IPS-15b (cell line): ENCODE data around the gene TRABD2B.

ENCODE experiments used
- H3K27me3 ChIP-seq: one replicate; pipeline ENCODE4 v1.6.1; 2013; ENCODE audit warnings: low read length; ENCODE audit not compliant: control insufficient read depth, insufficient read depth
- H3K36me3 ChIP-seq: one replicate; pipeline ENCODE4 v1.6.1; 2013; ENCODE audit warnings: low read length; ENCODE audit not compliant: control insufficient read depth, insufficient read depth
- H3K4me1 ChIP-seq: one replicate; pipeline ENCODE4 v1.6.1; 2013; ENCODE audit warnings: mild to moderate bottlenecking, low read length; ENCODE audit not compliant: control insufficient read depth, insufficient read depth
- H3K4me3 ChIP-seq: one replicate; pipeline ENCODE4 v1.5.1; 2013; ENCODE audit warnings: low read depth, low read length
- H3K9ac ChIP-seq: one replicate; pipeline ENCODE4 v1.6.1; 2013; ENCODE audit warnings: low read depth, mild to moderate bottlenecking, low read length
- H3K9me3 ChIP-seq: one replicate; pipeline ENCODE4 v1.6.1; 2013; ENCODE audit warnings: mild to moderate bottlenecking, low read length; ENCODE audit not compliant: control insufficient read depth, insufficient read depth

The TRABD2B gene

DNA sequence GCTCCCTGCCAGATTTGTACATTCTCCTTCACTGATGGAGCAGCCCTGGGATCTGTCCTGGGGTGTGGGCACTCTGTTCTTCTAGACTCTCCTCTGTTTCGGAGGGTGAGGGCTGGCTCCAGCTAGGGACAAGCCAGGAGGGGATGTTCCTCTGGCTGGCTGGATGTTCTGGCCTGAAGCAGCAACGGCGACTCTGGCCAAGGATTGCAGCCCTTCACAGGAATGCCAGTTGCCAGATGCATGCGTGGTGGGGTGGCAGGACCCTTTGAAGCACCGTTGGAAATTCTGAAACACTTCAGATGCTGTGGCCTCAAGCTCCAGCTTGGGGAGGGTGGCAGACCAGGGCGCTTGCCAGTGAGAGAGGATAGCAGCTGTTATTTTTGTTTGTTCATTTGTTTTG, 210.9 kb downstream of the TRABD2B start:
- no peak overlapping the region for H3K9ac ChIP-seq
- H3K27me3 ChIP-seq = no peaks in the 10 kb centered on the region
- no peaks in the 10 kb centered on the region for H3K36me3 ChIP-seq
- no peaks in the 10 kb centered on the region for H3K9me3 ChIP-seq
- H3K4me3 ChIP-seq = no peak overlapping the region
- no peaks in the 10 kb centered on the region for H3K4me1 ChIP-seq

GRCh38 chr1:47785561-47786271, 211.5 kb downstream of the TRABD2B start:
- no peak overlapping the region for H3K4me3 ChIP-seq
- no peaks in the 10 kb centered on the region for H3K4me1 ChIP-seq
- no peaks in the 10 kb centered on the region for H3K36me3 ChIP-seq
- no peaks in the 10 kb centered on the region for H3K27me3 ChIP-seq
- H3K9ac ChIP-seq = no peak overlapping the region
- H3K9me3 ChIP-seq = no peaks in the 10 kb centered on the region

DNA sequence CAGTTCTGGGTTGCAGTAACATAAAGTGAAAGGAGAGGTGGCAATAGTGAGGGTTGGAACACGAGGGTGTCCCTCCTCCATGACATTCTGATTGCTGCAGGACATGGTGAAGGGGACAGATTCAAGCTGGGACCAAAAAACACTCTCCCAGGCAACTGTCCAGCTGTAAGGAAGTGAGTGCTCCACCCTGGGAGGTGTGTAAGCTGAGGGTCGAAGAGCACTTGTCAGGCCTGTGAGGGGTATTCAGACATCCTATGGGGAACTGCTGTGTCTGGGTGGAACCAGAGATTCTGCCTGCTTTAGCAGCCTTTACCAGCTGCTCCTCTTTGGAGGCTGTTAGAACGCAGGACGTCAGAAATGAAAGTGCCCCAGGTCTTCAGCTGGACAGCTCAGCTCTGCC, 212.1 kb downstream of the TRABD2B start:
- H3K4me3 ChIP-seq = no peak overlapping the region
- no peaks in the 10 kb centered on the region for H3K4me1 ChIP-seq
- H3K9ac ChIP-seq = no peak overlapping the region
- no peaks in the 10 kb centered on the region for H3K27me3 ChIP-seq
- no peaks in the 10 kb centered on the region for H3K9me3 ChIP-seq
- no peaks in the 10 kb centered on the region for H3K36me3 ChIP-seq

GRCh38 chr1:47784497-47784822, 212.7 kb downstream of the TRABD2B start:
- Histone ChIP-seq H3K36me3 (no peaks in the 10 kb centered on the region), H3K4me1 (no peaks in the 10 kb centered on the region), H3K9ac (no peak overlapping the region), H3K9me3 (no peaks in the 10 kb centered on the region), H3K27me3 (no peaks in the 10 kb centered on the region), H3K4me3 (no peak overlapping the region)

DNA sequence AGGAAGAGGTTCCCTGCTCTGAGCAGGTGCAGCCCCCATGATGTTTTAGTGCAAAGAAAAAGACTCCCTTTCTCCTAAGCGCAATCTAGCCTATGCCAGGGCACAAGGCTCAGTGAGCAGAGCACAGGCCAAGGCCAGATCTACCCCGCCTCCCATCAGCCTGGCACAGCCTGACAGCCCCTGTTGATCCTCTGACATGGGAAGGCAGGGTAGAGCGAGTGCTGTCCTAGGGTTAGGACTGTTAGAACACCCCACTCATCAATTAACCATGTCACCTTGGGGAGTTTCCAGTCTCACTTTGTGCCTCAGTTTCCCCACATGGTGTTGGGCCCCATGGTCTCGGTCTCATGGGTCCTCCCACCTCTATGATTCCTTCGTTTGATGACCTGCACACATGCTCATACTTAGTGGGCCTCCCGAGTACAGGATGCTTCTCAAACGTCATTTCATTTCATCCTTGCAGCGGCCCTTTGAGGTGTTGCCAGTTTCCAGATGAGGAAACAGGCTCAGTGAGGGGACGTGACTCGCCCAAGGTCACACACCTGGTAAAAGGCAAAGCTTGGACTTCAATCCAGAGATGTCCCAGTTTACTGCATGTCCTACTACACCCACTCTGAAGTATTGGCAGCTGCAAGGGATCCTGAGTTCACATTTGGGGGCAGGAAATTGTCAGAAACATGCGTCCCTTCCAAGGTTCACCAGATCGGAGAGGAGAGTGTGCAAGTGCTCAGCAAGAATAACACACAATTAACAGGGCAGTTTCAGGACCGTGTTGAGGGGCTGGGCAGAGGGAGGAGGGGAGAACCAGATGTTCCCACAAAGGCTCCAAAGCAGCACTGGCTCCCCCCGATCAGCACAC, 213.3 kb downstream of the TRABD2B start:
- Histone ChIP-seq H3K4me3 (no peak overlapping the region), H3K27me3 (no peaks in the 10 kb centered on the region), H3K36me3 (no peaks in the 10 kb centered on the region), H3K9ac (no peak overlapping the region), H3K9me3 (no peaks in the 10 kb centered on the region), H3K4me1 (no peaks in the 10 kb centered on the region)

- Histone ChIP-seq H3K36me3 (no peaks in the 10 kb centered on the region), H3K4me3 (no peak overlapping the region), H3K9ac (no peak overlapping the region), H3K27me3 (no peaks in the 10 kb centered on the region), H3K9me3 (no peaks in the 10 kb centered on the region), H3K4me1 (no peaks in the 10 kb centered on the region)
These were observed 214.6 kb downstream of the TRABD2B start for GRCh38 chr1:47782414-47783166.

GRCh38 chr1:47781171-47781959, 215.8 kb downstream of the TRABD2B start:
- H3K36me3 ChIP-seq = no peaks in the 10 kb centered on the region
- H3K9me3 ChIP-seq = no peaks in the 10 kb centered on the region
- no peaks in the 10 kb centered on the region for H3K4me1 ChIP-seq
- H3K27me3 ChIP-seq = no peaks in the 10 kb centered on the region
- H3K4me3 ChIP-seq = no peak overlapping the region
- no peak overlapping the region for H3K9ac ChIP-seq

GRCh38 chr1:47780469-47780995, 216.7 kb downstream of the TRABD2B start:
- no peaks in the 10 kb centered on the region for H3K27me3 ChIP-seq
- no peak overlapping the region for H3K9ac ChIP-seq
- no peaks in the 10 kb centered on the region for H3K4me1 ChIP-seq
- H3K36me3 ChIP-seq = no peaks in the 10 kb centered on the region
- no peak overlapping the region for H3K4me3 ChIP-seq
- no peaks in the 10 kb centered on the region for H3K9me3 ChIP-seq

GRCh38 chr1:47779613-47780012, 217.6 kb downstream of the TRABD2B start:
- Histone ChIP-seq H3K9me3 (no peaks in the 10 kb centered on the region), H3K4me3 (no peak overlapping the region), H3K27me3 (no peaks in the 10 kb centered on the region), H3K36me3 (no peaks in the 10 kb centered on the region), H3K9ac (no peak overlapping the region), H3K4me1 (no peaks in the 10 kb centered on the region)

- Histone ChIP-seq H3K36me3 (no peaks in the 10 kb centered on the region), H3K9ac (no peak overlapping the region), H3K9me3 (no peaks in the 10 kb centered on the region), H3K4me3 (no peak overlapping the region), H3K4me1 (no peaks in the 10 kb centered on the region), H3K27me3 (no peaks in the 10 kb centered on the region)
These were observed 218.9 kb downstream of the TRABD2B start for GRCh38 chr1:47778280-47778679.

DNA sequence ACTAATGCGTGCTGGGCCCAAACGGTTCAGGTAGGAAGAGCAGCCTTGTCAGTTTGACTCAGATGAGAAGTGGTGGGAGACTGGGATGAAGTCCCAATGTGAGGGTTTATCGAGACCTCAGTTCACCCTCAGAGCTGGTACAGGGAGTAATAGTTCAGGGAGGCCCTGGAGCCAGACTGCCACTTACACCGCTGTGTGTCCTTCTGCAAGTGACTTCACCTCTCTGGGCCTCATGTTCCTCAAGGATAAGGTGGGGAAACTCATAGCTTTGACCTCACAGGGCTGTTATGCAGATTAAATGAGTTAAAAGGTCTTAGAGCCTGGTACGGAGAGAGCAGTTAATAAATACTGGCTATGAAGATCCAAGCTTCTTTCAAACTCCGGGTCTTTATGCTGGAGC, 219.9 kb downstream of the TRABD2B start:
- H3K27me3 ChIP-seq = no peaks in the 10 kb centered on the region
- no peak overlapping the region for H3K4me3 ChIP-seq
- no peaks in the 10 kb centered on the region for H3K36me3 ChIP-seq
- no peak overlapping the region for H3K9ac ChIP-seq
- H3K9me3 ChIP-seq = no peaks in the 10 kb centered on the region
- H3K4me1 ChIP-seq = no peaks in the 10 kb centered on the region
